Right hindlimb (tissue), 1 donor: Measurements from ENCODE around the gene EEF2.

ENCODE experiments used
- DNase-seq: peaks from one replicate; pipeline ENCODE4 v3.0.0-alpha.2; 2018

The EEF2 gene

GRCh38 chr19:3984908-3985642 is at the start of gene EEF2:
Gene EEF2, minus strand, starts transcription at chr19:3985463. Its CDS starts 83 bp downstream, at chr19:3985380.
- DNase-seq, result peak; percentile 91

- no peak for DNase-seq
Measured at GRCh38 chr19:4034048-4035017, 49.1 kb upstream of the EEF2 start.

GRCh38 chr19:4033028-4033956 is 48.0 kb upstream of the EEF2 start:
- no peak for DNase-seq

- DNase-seq, result no peak
Measured at GRCh38 chr19:4032436-4032835, 47.2 kb upstream of the EEF2 start.

GRCh38 chr19:4031420-4031819 is 46.2 kb upstream of the EEF2 start:
- no peak for DNase-seq

GRCh38 chr19:4030981-4031380 is 45.7 kb upstream of the EEF2 start:
- no peak for DNase-seq

GRCh38 chr19:4030552-4030951 is 45.3 kb upstream of the EEF2 start:
- no peak for DNase-seq

GRCh38 chr19:4029247-4029614 is 44.0 kb upstream of the EEF2 start:
- no peak for DNase-seq

GRCh38 chr19:4028334-4029246 is 43.3 kb upstream of the EEF2 start:
- DNase-seq, result no peak

GRCh38 chr19:4027146-4027545 is 41.9 kb upstream of the EEF2 start:
- no peak for DNase-seq

- DNase-seq, result no peak
Measured at GRCh38 chr19:4025317-4025716, 40.1 kb upstream of the EEF2 start.

- DNase-seq, result no peak
Measured at GRCh38 chr19:4023600-4024398, 38.5 kb upstream of the EEF2 start.

GRCh38 chr19:4019578-4019977 is 34.3 kb upstream of the EEF2 start:
- DNase-seq, result no peak

- DNase-seq, result no peak
Measured at GRCh38 chr19:4018775-4019504, 33.7 kb upstream of the EEF2 start.

- no peak for DNase-seq
Measured at GRCh38 chr19:4018140-4018613, 32.9 kb upstream of the EEF2 start.

- DNase-seq, result no peak
Measured at GRCh38 chr19:4016903-4017638, 31.8 kb upstream of the EEF2 start.

GRCh38 chr19:4016486-4016885 is 31.2 kb upstream of the EEF2 start:
- DNase-seq, result no peak

GRCh38 chr19:4015705-4016402 is 30.6 kb upstream of the EEF2 start:
- no peak for DNase-seq
